ENCODE data around the gene SCAMP1.
"Not testable (repeated sequence)": the region's sequence is repeated elsewhere in the genome, so short reads cannot be mapped to it uniquely, and the experiment has no call there.

SCAMP1 gene

GRCh38 chr5:78361631-78361993 is 1.2 kb downstream of the SCAMP1 start:
- no peak for DNase-seq

- DNase-seq: peak; percentile 12
Measured at GRCh38 chr5:78362220-78362619, 1.8 kb downstream of the SCAMP1 start.

- DNase-seq: no peak
Measured at GRCh38 chr5:78364005-78364404, 3.6 kb downstream of the SCAMP1 start.

- peak; percentile 85 for DNase-seq
Measured at GRCh38 chr5:78367318-78367991, 7.0 kb downstream of the SCAMP1 start.

- DNase-seq: no peak
Measured at GRCh38 chr5:78369680-78370079, 9.3 kb downstream of the SCAMP1 start.

- DNase-seq: no peak
Measured at GRCh38 chr5:78373231-78373630, 12.8 kb downstream of the SCAMP1 start.

- no peak for DNase-seq
Measured at GRCh38 chr5:78376315-78376714, 15.9 kb downstream of the SCAMP1 start.

- no peak for DNase-seq
Measured at GRCh38 chr5:78377056-78377717, 16.8 kb downstream of the SCAMP1 start.

GRCh38 chr5:78377718-78378105 is 17.3 kb downstream of the SCAMP1 start:
- DNase-seq: no peak

- peak; percentile 89 for DNase-seq
Measured at GRCh38 chr5:78387468-78388153, 27.2 kb downstream of the SCAMP1 start.

- DNase-seq: not testable (repeated sequence)
Measured at GRCh38 chr5:78391357-78391756, 30.9 kb downstream of the SCAMP1 start.

GRCh38 chr5:78397831-78398230 is 37.4 kb downstream of the SCAMP1 start:
- DNase-seq: no peak

- DNase-seq: no peak
Measured at GRCh38 chr5:78399116-78399515, 38.7 kb downstream of the SCAMP1 start.

- no peak for DNase-seq
Measured at GRCh38 chr5:78404682-78405293, 44.4 kb downstream of the SCAMP1 start.

GRCh38 chr5:78405829-78406750 is 45.7 kb downstream of the SCAMP1 start:
- DNase-seq: no peak

GRCh38 chr5:78407458-78407857 is 47.0 kb downstream of the SCAMP1 start:
- DNase-seq: no peak

- no peak for DNase-seq
Measured at GRCh38 chr5:78411586-78411985, 51.2 kb downstream of the SCAMP1 start.

GRCh38 chr5:78416677-78417425 is 56.4 kb downstream of the SCAMP1 start:
- DNase-seq: no peak

GRCh38 chr5:78419396-78419795 is 59.0 kb downstream of the SCAMP1 start:
- DNase-seq: no peak

- DNase-seq: no peak
Measured at GRCh38 chr5:78420548-78420947, 60.1 kb downstream of the SCAMP1 start.

- DNase-seq: no peak
Measured at GRCh38 chr5:78424665-78425064, 64.2 kb downstream of the SCAMP1 start.

All from NCI-H2029 (cell line).